Panc1 (cell line): ENCODE data around the gene DNAL4.

Source experiments
- POLR2AphosphoS5 ChIP-seq: IDR thresholded peaks from 2 replicates; pipeline ENCODE4 v1.6.1; 2012; ENCODE audit warnings: mild to moderate bottlenecking, low read depth, low read length, moderate library complexity
- SIN3A ChIP-seq: IDR thresholded peaks from 2 replicates; pipeline ENCODE4 v1.6.1; 2012; ENCODE audit warnings: low read depth, mild to moderate bottlenecking, low read length, moderate library complexity, borderline replicate concordance; ENCODE audit not compliant: insufficient read depth
- TCF7L2 ChIP-seq: IDR thresholded peaks from 2 replicates; pipeline ENCODE4 v1.6.1; 2011; ENCODE audit warnings: mild to moderate bottlenecking, low read depth, low read length, inconsistent platforms
- TF ChIP-seq, protein P1 (sequence below): fragments of 450-650 bp; IDR thresholded peaks from 2 replicates; pipeline ENCODE4 v1.5.1; 2017; ENCODE audit warnings: mild to moderate bottlenecking
- TF ChIP-seq, protein P2 (sequence below), 2 experiments: IDR thresholded peaks; 2 replicates each; pipeline ENCODE4 v1.6.1; 2011 to 2012; ENCODE audit warnings: low read depth in 2 of 2, control low read depth in 1 of 2, low read length in 1 of 2, mild to moderate bottlenecking in 1 of 2, moderate library complexity in 1 of 2; ENCODE audit not compliant: insufficient read depth in 1 of 2

DNA sequence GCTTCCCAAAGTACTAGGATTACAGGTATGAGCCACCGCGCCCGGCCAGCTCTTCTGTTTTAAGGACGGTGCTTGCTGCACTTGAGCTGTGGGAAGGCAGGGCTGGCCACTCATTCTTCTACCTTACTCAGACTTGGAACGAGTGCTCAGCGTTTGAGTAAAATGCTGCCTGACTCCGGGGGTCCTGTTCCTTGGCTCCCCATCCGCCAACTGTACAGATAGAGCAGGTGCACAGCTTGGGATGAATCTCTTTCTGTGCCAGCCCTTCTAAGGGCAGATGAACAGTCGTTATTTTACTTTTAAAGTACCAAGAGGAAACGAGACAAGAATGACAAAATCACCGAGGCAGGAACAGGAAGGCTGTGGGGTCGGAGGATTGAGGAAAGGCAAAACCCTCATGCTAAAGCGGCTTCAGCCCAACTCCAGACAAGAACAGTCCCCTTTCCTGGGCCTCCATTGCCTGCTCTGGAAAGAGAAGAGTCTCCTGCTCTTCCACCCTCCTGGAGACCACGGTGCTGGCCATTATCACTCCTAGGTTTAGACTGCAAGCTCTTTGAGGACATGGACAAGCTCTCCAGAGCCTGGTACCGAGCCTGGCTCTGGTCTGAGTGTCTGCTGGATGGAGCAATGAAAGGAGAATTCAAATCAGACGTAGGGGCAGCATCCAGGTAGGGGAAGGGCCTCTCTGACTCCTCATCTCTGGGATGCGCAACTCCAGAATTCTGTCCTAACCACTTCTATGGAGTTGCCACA lies 37.1 kb downstream of the DNAL4 start:
- TF ChIP-seq, protein P1, sequence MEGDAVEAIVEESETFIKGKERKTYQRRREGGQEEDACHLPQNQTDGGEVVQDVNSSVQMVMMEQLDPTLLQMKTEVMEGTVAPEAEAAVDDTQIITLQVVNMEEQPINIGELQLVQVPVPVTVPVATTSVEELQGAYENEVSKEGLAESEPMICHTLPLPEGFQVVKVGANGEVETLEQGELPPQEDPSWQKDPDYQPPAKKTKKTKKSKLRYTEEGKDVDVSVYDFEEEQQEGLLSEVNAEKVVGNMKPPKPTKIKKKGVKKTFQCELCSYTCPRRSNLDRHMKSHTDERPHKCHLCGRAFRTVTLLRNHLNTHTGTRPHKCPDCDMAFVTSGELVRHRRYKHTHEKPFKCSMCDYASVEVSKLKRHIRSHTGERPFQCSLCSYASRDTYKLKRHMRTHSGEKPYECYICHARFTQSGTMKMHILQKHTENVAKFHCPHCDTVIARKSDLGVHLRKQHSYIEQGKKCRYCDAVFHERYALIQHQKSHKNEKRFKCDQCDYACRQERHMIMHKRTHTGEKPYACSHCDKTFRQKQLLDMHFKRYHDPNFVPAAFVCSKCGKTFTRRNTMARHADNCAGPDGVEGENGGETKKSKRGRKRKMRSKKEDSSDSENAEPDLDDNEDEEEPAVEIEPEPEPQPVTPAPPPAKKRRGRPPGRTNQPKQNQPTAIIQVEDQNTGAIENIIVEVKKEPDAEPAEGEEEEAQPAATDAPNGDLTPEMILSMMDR: no peak
- TF ChIP-seq, protein P2, sequence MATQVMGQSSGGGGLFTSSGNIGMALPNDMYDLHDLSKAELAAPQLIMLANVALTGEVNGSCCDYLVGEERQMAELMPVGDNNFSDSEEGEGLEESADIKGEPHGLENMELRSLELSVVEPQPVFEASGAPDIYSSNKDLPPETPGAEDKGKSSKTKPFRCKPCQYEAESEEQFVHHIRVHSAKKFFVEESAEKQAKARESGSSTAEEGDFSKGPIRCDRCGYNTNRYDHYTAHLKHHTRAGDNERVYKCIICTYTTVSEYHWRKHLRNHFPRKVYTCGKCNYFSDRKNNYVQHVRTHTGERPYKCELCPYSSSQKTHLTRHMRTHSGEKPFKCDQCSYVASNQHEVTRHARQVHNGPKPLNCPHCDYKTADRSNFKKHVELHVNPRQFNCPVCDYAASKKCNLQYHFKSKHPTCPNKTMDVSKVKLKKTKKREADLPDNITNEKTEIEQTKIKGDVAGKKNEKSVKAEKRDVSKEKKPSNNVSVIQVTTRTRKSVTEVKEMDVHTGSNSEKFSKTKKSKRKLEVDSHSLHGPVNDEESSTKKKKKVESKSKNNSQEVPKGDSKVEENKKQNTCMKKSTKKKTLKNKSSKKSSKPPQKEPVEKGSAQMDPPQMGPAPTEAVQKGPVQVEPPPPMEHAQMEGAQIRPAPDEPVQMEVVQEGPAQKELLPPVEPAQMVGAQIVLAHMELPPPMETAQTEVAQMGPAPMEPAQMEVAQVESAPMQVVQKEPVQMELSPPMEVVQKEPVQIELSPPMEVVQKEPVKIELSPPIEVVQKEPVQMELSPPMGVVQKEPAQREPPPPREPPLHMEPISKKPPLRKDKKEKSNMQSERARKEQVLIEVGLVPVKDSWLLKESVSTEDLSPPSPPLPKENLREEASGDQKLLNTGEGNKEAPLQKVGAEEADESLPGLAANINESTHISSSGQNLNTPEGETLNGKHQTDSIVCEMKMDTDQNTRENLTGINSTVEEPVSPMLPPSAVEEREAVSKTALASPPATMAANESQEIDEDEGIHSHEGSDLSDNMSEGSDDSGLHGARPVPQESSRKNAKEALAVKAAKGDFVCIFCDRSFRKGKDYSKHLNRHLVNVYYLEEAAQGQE (IDR thresholded peaks at IDR 0.05; ENCODE audit: insufficient read depth in 1 of 2, low read depth in 2 of 2, low read length in 1 of 2): no peak
- TF ChIP-seq POLR2AphosphoS5: no peak
- TF ChIP-seq SIN3A: no peak
- TF ChIP-seq TCF7L2: no peak
